Panc1 (cell line): Measurements from ENCODE around the gene COL13A1.

Experiments used
- POLR2AphosphoS5 ChIP-seq: IDR thresholded peaks from 2 replicates; pipeline ENCODE4 v1.6.1; 2012; ENCODE audit warnings: mild to moderate bottlenecking, low read depth, low read length, moderate library complexity
- SIN3A ChIP-seq: IDR thresholded peaks from 2 replicates; pipeline ENCODE4 v1.6.1; 2012; ENCODE audit warnings: low read depth, mild to moderate bottlenecking, low read length, moderate library complexity, borderline replicate concordance; ENCODE audit not compliant: insufficient read depth
- TF ChIP-seq, protein P1 (sequence below), 2 experiments: IDR thresholded peaks; 2 replicates each; pipeline ENCODE4 v1.6.1; 2011 to 2012; ENCODE audit warnings: low read depth in 2 of 2, control low read depth in 1 of 2, low read length in 1 of 2, mild to moderate bottlenecking in 1 of 2, moderate library complexity in 1 of 2; ENCODE audit not compliant: insufficient read depth in 1 of 2
- TF ChIP-seq, protein P2 (sequence below): fragments of 450-650 bp; IDR thresholded peaks from 2 replicates; pipeline ENCODE4 v1.5.1; 2017; ENCODE audit warnings: mild to moderate bottlenecking

DNA sequence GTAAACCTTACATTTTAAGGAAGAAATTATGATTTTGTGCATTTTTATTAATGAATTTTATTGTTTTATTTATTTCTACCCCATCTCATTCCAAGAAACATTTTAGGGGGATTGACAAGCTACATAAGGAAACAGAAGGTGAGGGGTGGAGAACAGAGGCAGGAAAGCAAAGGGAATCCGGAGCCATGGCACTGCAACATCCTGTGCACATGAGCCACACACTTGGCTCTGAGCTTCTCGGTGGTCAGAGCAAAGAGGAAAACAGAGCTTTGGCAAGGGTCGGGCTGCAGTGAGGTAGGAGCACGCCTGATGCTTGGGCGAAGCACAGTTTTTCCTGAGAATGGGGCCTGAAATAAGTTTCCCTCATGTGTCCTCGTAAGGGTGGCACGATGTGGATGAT is 68.9 kb downstream of the COL13A1 start:
- TF ChIP-seq, protein P1, sequence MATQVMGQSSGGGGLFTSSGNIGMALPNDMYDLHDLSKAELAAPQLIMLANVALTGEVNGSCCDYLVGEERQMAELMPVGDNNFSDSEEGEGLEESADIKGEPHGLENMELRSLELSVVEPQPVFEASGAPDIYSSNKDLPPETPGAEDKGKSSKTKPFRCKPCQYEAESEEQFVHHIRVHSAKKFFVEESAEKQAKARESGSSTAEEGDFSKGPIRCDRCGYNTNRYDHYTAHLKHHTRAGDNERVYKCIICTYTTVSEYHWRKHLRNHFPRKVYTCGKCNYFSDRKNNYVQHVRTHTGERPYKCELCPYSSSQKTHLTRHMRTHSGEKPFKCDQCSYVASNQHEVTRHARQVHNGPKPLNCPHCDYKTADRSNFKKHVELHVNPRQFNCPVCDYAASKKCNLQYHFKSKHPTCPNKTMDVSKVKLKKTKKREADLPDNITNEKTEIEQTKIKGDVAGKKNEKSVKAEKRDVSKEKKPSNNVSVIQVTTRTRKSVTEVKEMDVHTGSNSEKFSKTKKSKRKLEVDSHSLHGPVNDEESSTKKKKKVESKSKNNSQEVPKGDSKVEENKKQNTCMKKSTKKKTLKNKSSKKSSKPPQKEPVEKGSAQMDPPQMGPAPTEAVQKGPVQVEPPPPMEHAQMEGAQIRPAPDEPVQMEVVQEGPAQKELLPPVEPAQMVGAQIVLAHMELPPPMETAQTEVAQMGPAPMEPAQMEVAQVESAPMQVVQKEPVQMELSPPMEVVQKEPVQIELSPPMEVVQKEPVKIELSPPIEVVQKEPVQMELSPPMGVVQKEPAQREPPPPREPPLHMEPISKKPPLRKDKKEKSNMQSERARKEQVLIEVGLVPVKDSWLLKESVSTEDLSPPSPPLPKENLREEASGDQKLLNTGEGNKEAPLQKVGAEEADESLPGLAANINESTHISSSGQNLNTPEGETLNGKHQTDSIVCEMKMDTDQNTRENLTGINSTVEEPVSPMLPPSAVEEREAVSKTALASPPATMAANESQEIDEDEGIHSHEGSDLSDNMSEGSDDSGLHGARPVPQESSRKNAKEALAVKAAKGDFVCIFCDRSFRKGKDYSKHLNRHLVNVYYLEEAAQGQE (IDR thresholded peaks at IDR 0.05; ENCODE audit: insufficient read depth in 1 of 2, low read depth in 2 of 2, low read length in 1 of 2), result no peak
- TF ChIP-seq, protein P2, sequence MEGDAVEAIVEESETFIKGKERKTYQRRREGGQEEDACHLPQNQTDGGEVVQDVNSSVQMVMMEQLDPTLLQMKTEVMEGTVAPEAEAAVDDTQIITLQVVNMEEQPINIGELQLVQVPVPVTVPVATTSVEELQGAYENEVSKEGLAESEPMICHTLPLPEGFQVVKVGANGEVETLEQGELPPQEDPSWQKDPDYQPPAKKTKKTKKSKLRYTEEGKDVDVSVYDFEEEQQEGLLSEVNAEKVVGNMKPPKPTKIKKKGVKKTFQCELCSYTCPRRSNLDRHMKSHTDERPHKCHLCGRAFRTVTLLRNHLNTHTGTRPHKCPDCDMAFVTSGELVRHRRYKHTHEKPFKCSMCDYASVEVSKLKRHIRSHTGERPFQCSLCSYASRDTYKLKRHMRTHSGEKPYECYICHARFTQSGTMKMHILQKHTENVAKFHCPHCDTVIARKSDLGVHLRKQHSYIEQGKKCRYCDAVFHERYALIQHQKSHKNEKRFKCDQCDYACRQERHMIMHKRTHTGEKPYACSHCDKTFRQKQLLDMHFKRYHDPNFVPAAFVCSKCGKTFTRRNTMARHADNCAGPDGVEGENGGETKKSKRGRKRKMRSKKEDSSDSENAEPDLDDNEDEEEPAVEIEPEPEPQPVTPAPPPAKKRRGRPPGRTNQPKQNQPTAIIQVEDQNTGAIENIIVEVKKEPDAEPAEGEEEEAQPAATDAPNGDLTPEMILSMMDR, result no peak
- TF ChIP-seq POLR2AphosphoS5 (no peak), SIN3A (no peak)
